GM20000 (cell line): ENCODE data around the gene GIGYF1.
"Not testable (repeated sequence)": the region's sequence is repeated elsewhere in the genome, so short reads cannot be mapped to it uniquely, and the experiment has no call there.

ENCODE experiments used
- DNase-seq: peaks from one replicate; pipeline ENCODE4 v3.0.0; 2012; ENCODE audit warnings: low spot score
- CTCF ChIP-seq: IDR thresholded peaks from 2 replicates; pipeline ENCODE4 v1.5.1; 2012; ENCODE audit warnings: mild to moderate bottlenecking, control low read depth; ENCODE audit errors: extremely low read depth, missing control alignments

The GIGYF1 gene

GRCh38 chr7:100673302-100673941 is 20.6 kb downstream of the GIGYF1 start, which contains the start of gene GNB2:
GNB2 (plus strand) TSS chr7:100673740; CDS start chr7:100676266, 2,526 bp downstream.
- no peak for TF ChIP-seq CTCF

GRCh38 chr7:100671353-100672327 is 22.4 kb downstream of the GIGYF1 start:
- TF ChIP-seq CTCF, result no peak
- DNase-seq, result no peak

More at GRCh38 chr7:100673302-100673941, 20.6 kb downstream of the GIGYF1 start, which contains the start of gene GNB2:
- peak; percentile 97 for DNase-seq

- no peak for DNase-seq
- TF ChIP-seq CTCF, result no peak
Observed at GRCh38 chr7:100670074-100670473, 24.0 kb downstream of the GIGYF1 start.

GRCh38 chr7:100669106-100669505 is 24.9 kb downstream of the GIGYF1 start:
- DNase-seq, result not testable (repeated sequence)

- DNase-seq, result no peak
- no peak for TF ChIP-seq CTCF
Observed at GRCh38 chr7:100668069-100668449, 26.0 kb downstream of the GIGYF1 start.

GRCh38 chr7:100667331-100668068 is 26.6 kb downstream of the GIGYF1 start:
- no peak for TF ChIP-seq CTCF
- no peak for DNase-seq

GRCh38 chr7:100665168-100665726 is 28.8 kb downstream of the GIGYF1 start:
- DNase-seq, result no peak
- TF ChIP-seq CTCF, result no peak

- not testable (repeated sequence) for DNase-seq
Observed at GRCh38 chr7:100662194-100662776, 31.8 kb downstream of the GIGYF1 start.
